Colonic mucosa (tissue), 4 donors: ENCODE measurements around the gene TK2. TPM values are rescaled to one million over a fixed set of nuclear protein-coding genes. Genes with fewer than 3 reads are reported as not detected.

Source experiments
- DNase-seq: peaks from one replicate; pipeline ENCODE4 v3.0.0-alpha.2; 2020
- H3K27ac ChIP-seq: fragments of 200-600 bp; one replicate; pipeline ENCODE4 v1.8.0; 2021
- H3K27me3 ChIP-seq: fragments of 200-600 bp; one replicate; pipeline ENCODE4 v1.8.0; 2021
- H3K36me3 ChIP-seq: fragments of 200-600 bp; one replicate; pipeline ENCODE4 v1.8.0; 2021
- H3K4me1 ChIP-seq: fragments of 200-600 bp; one replicate; pipeline ENCODE4 v1.8.0; 2021; ENCODE audit warnings: mild to moderate bottlenecking
- H3K4me3 ChIP-seq: fragments of 200-600 bp; one replicate; pipeline ENCODE4 v1.8.0; 2021
- H3K9ac ChIP-seq, 2 donors: one replicate each; pipeline ENCODE4 v1.7.0; 2013; ENCODE audit warnings: control low read depth in 2 of 2, low read depth in 2 of 2, low read length in 2 of 2
- H3K9me3 ChIP-seq: fragments of 200-600 bp; one replicate; pipeline ENCODE4 v1.8.0; 2021
- CTCF ChIP-seq: fragments of 200-600 bp; IDR thresholded peaks from one replicate; pipeline ENCODE4 v1.8.0; 2022; ENCODE audit warnings: antibody characterized with exemption, mild to moderate bottlenecking
- intact Hi-C: fragments of 100-400 bp; cut with DNase I; formaldehyde crosslinking; loops from one replicate; pipeline ENCODE4 v1.14.1; 2022
- total RNA-seq, 2 donors: library from RNA; stranded (reverse); fragmentation: NEBNext Ultra II Directional in 1 of 2; extraction: Animal tissue kit (Norgen Biotek cat#: 25700) in 1 of 2; gene quantifications; one replicate each; pipeline ENCODE4 v1.2.1, GENCODE V29; 2021
- donor health status: healthy.
- donor health status: DM: no; HTN: no; CAD: no.
- donor health status: DM: no; HTN: no; CAD: no.

TK2 gene
- total RNA-seq, 2 donors from 2014 or later, result 11.9 to 17.0 TPM

- DNase-seq, result no peak
- no peaks in the 10 kb centered on the region for H3K36me3 ChIP-seq
- H3K9ac ChIP-seq, result no peak overlapping the region
- no peak for TF ChIP-seq CTCF
- no peaks in the 10 kb centered on the region for H3K9me3 ChIP-seq
- H3K27ac ChIP-seq, result no peak overlapping the region
- intact Hi-C loops, result no loop called here
- H3K4me3 ChIP-seq, result no peak overlapping the region
- peaks cover 11% of the 10 kb centered on the region for H3K4me1 ChIP-seq
- H3K27me3 ChIP-seq, result no peaks in the 10 kb centered on the region
Measured at GRCh38 chr16:66512272-66513110, 37.4 kb downstream of the TK2 start.

DNA sequence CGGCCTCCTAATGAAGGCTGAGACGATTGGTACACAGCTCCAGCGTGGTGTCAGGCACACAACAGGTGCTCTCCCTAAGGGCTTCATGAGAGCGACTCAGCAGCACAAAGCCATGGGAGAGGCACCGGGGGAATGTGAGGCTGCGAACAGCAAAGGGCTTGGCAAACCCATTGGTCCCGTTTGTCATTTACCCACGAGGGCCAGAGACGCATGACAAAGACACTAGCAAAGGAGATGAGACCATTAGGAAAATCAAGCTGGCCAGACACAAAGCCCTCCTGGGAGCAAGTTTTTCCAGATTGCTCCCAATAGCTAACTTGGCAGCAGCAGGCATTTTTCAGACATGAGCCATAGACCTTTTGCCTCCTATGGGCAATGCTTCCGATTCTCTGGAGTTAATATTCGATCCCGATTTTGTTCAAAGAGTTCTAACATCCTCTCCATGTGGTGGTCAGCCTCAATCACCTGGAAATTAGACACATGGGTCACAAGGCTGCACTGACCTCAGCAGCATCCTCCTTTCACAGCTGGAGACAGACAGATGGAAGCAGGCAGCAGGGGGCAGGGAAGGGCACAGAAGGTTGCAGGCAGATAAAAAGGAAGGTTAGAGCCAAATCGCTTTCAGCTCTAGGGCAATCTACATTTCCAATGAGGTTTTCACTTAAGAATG is 38.2 kb downstream of the TK2 start:
- intact Hi-C loops, result no loop called here
- peaks cover 5% of the 10 kb centered on the region for H3K4me1 ChIP-seq

GRCh38 chr16:66510711-66511601 is 39.0 kb downstream of the TK2 start:
- DNase-seq, result no peak
- Histone ChIP-seq H3K36me3 (no peaks in the 10 kb centered on the region), H3K27me3 (no peaks in the 10 kb centered on the region), H3K4me3 (no peak overlapping the region), H3K4me1 (no peaks in the 10 kb centered on the region), H3K27ac (no peak overlapping the region), H3K9me3 (no peaks in the 10 kb centered on the region), H3K9ac (no peak overlapping the region)
- intact Hi-C loops, result no loop called here
- no peak for TF ChIP-seq CTCF

More for the DNA sequence above, 38.2 kb downstream of the TK2 start:
- no peak overlapping the region for H3K4me3 ChIP-seq
- TF ChIP-seq CTCF, result no peak
- no peak for DNase-seq
- H3K9me3 ChIP-seq, result no peaks in the 10 kb centered on the region
- no peak overlapping the region for H3K27ac ChIP-seq
- no peaks in the 10 kb centered on the region for H3K36me3 ChIP-seq
- no peak overlapping the region for H3K9ac ChIP-seq
- H3K27me3 ChIP-seq, result no peaks in the 10 kb centered on the region

DNA sequence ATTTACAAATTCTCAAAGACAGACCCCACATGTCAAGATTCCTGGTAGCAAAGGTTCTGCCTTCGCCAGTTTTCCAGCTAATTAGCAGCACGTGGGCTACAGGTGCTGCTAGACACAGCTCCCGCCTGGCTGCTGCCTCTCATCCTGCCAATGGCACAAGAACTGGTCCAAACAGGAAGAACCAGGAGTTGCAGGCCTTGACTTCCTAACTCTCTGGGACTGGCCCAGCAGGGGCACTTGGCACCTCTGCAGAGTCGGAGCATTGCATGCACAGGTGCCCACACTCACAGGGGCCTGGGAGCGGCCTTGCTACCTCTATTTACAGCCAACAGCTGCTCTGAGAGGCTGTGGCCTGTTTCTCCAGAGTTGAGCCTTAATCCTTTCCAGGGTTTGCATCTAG is 39.6 kb downstream of the TK2 start:
- Histone ChIP-seq H3K4me3 (no peak overlapping the region), H3K4me1 (no peaks in the 10 kb centered on the region), H3K27me3 (no peaks in the 10 kb centered on the region), H3K9ac (no peak overlapping the region), H3K27ac (no peak overlapping the region), H3K36me3 (no peaks in the 10 kb centered on the region), H3K9me3 (no peaks in the 10 kb centered on the region)
- no peak for TF ChIP-seq CTCF
- no peak for DNase-seq
- intact Hi-C loops, result no loop called here

DNA sequence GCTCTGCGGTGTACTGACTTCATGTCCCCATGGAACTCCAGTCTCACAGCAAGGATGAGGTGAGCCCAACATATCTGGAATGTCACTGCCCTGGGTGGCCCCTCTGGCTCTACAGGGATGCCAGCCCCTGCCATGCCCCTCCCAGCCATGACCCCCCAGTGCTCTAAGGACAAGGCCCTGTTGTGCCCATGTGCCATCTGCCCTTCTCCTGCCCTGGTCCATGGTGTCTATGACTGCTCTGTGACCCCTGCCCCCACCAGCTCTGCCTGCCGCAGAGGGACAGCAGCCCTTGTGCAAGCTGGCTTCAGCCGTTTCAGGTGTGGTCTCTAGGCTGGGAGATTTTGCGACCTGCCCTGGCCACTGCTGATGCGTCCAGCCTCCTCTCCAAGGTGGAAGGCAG is 40.3 kb downstream of the TK2 start:
- intact Hi-C loops, result no loop called here
- no peak for DNase-seq
- no peaks in the 10 kb centered on the region for H3K9me3 ChIP-seq
- no peak for TF ChIP-seq CTCF
- no peak overlapping the region for H3K27ac ChIP-seq
- no peak overlapping the region for H3K4me3 ChIP-seq
- H3K27me3 ChIP-seq, result no peaks in the 10 kb centered on the region
- H3K4me1 ChIP-seq, result no peaks in the 10 kb centered on the region
- H3K36me3 ChIP-seq, result no peaks in the 10 kb centered on the region
- no peak overlapping the region for H3K9ac ChIP-seq
